ENCODE measurements around the gene CEACAM20.

- TF ChIP-seq CTCF (IDR thresholded peaks at IDR 0.05) (no peak), EP300 (IDR thresholded peaks at IDR 0.05; ENCODE audit: low read depth) (no peak), POLR2A (IDR thresholded peaks at IDR 0.05) (no peak), POLR2AphosphoS5 (IDR thresholded peaks at IDR 0.05) (no peak)
Observed at GRCh38 chr19:44496711-44497110, 32.8 kb downstream of the CEACAM20 start.
